ENCODE data around the gene GDPD3. TPM values are rescaled to one million over a fixed set of nuclear protein-coding genes. Genes with fewer than 3 reads are reported as not detected.

The GDPD3 gene
- total RNA-seq, 1 donor from 2014 or later: 7.7 TPM

DNA sequence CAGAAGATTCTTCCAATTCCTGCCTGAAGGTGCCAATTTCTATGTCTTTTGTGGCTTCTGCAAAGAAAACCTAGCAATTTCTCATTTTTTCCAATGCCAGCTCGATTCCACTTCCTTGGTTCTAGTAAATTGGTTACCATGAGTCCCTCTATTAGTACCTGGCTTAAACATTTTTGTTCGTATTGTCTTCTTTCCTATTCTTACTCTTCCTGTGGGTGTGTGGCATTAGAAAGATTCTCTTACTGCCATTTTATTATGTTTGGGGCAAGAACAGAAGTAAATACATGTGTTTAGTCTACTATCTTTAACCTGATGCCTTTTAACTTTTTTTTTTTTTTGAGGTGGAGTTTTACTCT, 30.0 kb upstream of the GDPD3 start:
- no peaks in the 10 kb centered on the region for H3K9me3 Mint-ChIP-seq
- no peak overlapping the region for H3K4me3 Mint-ChIP-seq
- no peaks in the 10 kb centered on the region for H3K4me1 Mint-ChIP-seq
- TF ChIP-seq, protein P1, sequence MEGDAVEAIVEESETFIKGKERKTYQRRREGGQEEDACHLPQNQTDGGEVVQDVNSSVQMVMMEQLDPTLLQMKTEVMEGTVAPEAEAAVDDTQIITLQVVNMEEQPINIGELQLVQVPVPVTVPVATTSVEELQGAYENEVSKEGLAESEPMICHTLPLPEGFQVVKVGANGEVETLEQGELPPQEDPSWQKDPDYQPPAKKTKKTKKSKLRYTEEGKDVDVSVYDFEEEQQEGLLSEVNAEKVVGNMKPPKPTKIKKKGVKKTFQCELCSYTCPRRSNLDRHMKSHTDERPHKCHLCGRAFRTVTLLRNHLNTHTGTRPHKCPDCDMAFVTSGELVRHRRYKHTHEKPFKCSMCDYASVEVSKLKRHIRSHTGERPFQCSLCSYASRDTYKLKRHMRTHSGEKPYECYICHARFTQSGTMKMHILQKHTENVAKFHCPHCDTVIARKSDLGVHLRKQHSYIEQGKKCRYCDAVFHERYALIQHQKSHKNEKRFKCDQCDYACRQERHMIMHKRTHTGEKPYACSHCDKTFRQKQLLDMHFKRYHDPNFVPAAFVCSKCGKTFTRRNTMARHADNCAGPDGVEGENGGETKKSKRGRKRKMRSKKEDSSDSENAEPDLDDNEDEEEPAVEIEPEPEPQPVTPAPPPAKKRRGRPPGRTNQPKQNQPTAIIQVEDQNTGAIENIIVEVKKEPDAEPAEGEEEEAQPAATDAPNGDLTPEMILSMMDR (conservative IDR thresholded peaks at IDR 0.05): no peak
- no peaks in the 10 kb centered on the region for H3K36me3 Mint-ChIP-seq (ENCODE audit: low read depth)
- DNase-seq (ENCODE audit: low read depth, low spot score): no peak
- H3K27me3 Mint-ChIP-seq (ENCODE audit: low read depth): no peaks in the 10 kb centered on the region
- H3K27ac Mint-ChIP-seq (ENCODE audit: unreplicated experiment): no peak overlapping the region

DNA sequence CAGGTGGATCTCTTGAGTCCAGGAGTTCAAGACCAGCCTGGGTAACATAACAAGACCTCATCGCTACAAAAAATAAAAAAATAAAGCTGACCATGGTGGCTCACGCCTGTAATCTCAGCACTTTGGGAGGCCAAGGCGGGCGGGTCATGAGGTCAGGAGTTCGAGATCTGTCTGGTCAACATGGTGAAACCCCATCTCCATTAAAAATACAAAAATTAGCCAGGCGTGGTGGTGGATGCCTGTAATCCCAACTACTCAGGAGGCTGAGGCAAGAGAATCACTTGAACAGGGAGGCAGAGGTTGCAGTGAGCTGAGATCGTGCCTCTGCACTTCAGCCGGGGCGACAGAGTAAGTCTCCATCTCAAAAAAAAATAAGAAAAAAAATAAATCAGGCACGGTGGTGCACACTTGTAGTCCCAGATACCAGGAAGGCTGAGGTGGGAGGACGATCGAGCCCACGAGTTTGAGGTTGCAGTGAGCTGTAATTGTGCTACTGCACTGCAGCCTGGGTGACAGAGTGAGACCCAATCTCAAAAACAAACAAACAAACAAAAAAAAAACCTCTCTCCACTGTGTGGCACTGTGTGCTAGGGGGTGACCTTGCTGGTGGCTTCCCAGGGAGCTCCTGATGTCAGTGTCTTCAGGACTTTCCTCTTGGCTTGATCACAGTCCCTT, 29.5 kb upstream of the GDPD3 start:
- H3K36me3 Mint-ChIP-seq (ENCODE audit: low read depth): no peaks in the 10 kb centered on the region
- H3K27ac Mint-ChIP-seq (ENCODE audit: unreplicated experiment): no peak overlapping the region
- TF ChIP-seq, protein P1 (conservative IDR thresholded peaks at IDR 0.05): no peak
- H3K4me3 Mint-ChIP-seq: no peak overlapping the region
- H3K4me1 Mint-ChIP-seq: peaks cover under 1% of the 10 kb centered on the region
- DNase-seq (ENCODE audit: low read depth, low spot score): no peak
- H3K9me3 Mint-ChIP-seq: no peaks in the 10 kb centered on the region
- H3K27me3 Mint-ChIP-seq (ENCODE audit: low read depth): no peaks in the 10 kb centered on the region

DNA sequence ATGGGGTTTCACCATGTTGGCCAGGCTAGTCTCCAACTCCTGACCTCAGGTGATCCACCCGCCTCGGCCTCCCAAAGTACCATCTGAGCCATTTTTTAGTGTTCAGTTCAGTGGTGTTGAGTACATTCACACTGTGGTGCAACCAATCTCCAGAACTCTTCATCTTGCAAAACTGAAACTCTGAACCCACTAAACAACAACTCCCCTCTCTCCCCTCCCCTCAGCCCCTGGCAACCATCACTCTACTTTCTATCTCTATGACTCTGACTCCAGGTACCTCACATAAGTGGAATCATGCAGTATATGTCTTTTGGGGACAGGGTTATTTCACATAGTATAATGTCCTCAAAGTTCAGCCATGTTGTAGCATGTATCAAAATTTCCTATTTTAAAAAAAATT, 28.4 kb upstream of the GDPD3 start:
- Mint-ChIP-seq H3K27ac (ENCODE audit: unreplicated experiment) (no peak overlapping the region), H3K9me3 (no peaks in the 10 kb centered on the region), H3K36me3 (ENCODE audit: low read depth) (no peaks in the 10 kb centered on the region), H3K4me1 (peaks cover 8% of the 10 kb centered on the region), H3K4me3 (no peak overlapping the region), H3K27me3 (ENCODE audit: low read depth) (no peaks in the 10 kb centered on the region)
- no peak for DNase-seq (ENCODE audit: low read depth, low spot score)
- TF ChIP-seq, protein P1 (conservative IDR thresholded peaks at IDR 0.05): no peak

DNA sequence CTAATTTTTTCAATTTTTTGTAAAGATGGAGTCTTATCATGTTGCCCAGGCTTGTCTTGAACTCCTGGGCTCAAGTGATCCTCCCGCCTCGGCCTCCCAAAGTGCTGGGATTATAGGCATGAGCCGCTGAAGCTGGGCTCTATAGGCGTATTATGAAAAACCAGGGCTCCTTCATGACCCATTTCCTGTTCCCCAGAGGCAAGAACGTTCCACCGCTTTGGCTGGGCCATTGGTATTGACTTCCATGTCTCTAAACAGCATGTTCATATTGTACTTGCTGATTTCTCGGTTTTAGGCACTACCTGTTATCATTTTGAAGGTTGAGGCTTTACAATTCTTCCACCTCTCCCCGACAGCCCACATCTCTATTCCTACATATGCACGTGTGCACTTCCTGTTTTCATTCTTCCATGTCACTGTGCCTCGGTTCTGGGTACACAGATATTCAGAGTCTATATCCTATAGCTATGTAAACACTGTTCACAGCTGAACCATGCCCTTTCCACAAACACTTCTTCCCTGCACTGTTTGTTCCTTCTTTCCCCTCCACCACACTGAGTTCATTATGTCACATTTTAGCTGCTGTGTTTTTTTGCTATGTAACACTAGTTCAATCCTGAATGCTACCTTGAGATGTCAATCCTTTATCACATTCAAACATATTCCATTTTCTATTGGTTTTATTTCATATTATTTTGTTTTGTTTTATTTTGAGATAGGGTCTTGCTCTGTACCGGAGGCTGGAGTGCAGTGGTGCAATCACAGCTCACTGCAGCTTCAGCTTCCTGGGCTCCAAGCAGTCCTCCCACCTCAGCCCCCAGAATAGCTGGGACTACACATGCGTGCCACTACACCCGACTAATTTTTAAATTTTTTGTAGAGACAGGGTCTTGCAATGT, 26.5 kb upstream of the GDPD3 start:
- DNase-seq (ENCODE audit: low read depth, low spot score): no peak
- H3K4me1 Mint-ChIP-seq: peaks cover 8% of the 10 kb centered on the region
- H3K27me3 Mint-ChIP-seq (ENCODE audit: low read depth): no peaks in the 10 kb centered on the region
- H3K4me3 Mint-ChIP-seq: no peak overlapping the region
- no peak overlapping the region for H3K27ac Mint-ChIP-seq (ENCODE audit: unreplicated experiment)
- H3K36me3 Mint-ChIP-seq (ENCODE audit: low read depth): no peaks in the 10 kb centered on the region
- no peaks in the 10 kb centered on the region for H3K9me3 Mint-ChIP-seq
- TF ChIP-seq, protein P1 (conservative IDR thresholded peaks at IDR 0.05): no peak

DNA sequence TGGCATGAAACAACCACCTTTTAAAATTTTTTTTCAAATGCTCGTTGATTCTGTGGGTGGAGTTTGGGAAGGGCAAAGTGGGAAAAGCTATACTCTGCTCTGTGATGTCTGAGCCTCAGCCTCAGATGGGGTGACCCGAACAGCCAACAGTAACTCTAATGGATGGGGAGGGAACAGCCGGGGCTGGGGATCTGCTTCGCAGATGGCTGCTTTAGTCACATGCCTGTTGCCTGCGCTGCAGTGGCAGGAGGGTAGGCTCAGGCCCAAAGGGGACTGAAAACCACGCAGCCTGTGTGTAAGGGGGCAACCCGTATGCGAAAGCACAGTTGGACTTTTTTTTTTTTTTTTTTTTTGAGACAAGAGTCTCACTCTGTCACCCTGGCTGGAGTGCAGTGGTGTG, 24.6 kb upstream of the GDPD3 start:
- Mint-ChIP-seq H3K27ac (ENCODE audit: unreplicated experiment) (no peak overlapping the region), H3K36me3 (ENCODE audit: low read depth) (no peaks in the 10 kb centered on the region), H3K4me1 (peaks cover 8% of the 10 kb centered on the region), H3K27me3 (ENCODE audit: low read depth) (no peaks in the 10 kb centered on the region), H3K9me3 (peaks cover 2% of the 10 kb centered on the region), H3K4me3 (no peak overlapping the region)
- DNase-seq (ENCODE audit: low read depth, low spot score): no peak
- TF ChIP-seq, protein P1 (conservative IDR thresholded peaks at IDR 0.05): no peak

All from neural crest cell (in vitro differentiated cells).